HFF-Myc (cell line): Measurements from ENCODE around the gene SOWAHB.

Experiments used
- DNase-seq: peaks from one replicate; pipeline ENCODE4 v3.0.0-alpha.2; 2011; ENCODE audit warnings: low read depth; ENCODE audit errors: extremely low read depth
- H3K4me3 ChIP-seq: replicated peaks from 2 replicates; pipeline ENCODE4 v1.5.1; 2011; ENCODE audit warnings: low read depth, mild to moderate bottlenecking, control low read depth, low read length
- TF ChIP-seq, protein P1 (sequence below): IDR thresholded peaks from 2 replicates; pipeline ENCODE4 v1.5.1; 2012; ENCODE audit warnings: mild to moderate bottlenecking, low read depth, low read length, control low read depth; ENCODE audit errors: missing control alignments

SOWAHB gene

DNA sequence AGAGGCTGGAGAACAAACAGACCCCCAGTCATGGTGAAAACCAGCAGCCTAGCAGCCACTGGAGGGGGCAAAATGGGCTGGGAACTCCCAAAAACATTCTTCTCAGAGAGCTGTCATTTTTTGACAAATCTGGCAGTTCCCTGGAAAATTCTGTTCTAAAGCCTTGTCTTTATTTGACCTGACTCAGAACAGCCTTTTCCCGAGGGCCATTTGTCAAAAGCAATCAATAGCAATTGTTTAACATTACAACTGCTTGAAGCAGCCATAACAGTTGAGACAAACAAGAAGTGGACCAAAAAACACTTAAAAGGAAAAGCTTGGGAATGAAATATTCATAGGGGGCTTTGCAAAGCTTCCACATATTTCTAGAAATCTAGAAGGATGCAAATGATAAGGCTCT, 39.6 kb downstream of the SOWAHB start:
- TF ChIP-seq, protein P1, sequence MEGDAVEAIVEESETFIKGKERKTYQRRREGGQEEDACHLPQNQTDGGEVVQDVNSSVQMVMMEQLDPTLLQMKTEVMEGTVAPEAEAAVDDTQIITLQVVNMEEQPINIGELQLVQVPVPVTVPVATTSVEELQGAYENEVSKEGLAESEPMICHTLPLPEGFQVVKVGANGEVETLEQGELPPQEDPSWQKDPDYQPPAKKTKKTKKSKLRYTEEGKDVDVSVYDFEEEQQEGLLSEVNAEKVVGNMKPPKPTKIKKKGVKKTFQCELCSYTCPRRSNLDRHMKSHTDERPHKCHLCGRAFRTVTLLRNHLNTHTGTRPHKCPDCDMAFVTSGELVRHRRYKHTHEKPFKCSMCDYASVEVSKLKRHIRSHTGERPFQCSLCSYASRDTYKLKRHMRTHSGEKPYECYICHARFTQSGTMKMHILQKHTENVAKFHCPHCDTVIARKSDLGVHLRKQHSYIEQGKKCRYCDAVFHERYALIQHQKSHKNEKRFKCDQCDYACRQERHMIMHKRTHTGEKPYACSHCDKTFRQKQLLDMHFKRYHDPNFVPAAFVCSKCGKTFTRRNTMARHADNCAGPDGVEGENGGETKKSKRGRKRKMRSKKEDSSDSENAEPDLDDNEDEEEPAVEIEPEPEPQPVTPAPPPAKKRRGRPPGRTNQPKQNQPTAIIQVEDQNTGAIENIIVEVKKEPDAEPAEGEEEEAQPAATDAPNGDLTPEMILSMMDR = no peak
- DNase-seq = no peak
- no peak overlapping the region for H3K4me3 ChIP-seq

DNA sequence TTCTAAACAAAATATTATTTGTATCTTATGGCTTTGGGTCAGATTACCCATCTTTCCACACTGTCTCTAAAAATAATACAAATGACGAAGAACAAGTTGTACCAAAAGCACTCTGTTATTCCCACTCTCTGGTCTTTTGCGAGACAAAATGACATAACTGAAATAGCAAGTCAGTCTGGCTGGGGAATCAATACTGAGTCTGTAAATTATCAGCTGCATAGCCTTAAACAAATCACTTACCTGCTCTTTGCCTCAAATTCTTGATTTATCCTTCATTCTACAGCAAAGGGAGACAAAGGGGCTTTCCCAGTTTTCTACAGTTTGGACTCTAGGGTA, 40.9 kb downstream of the SOWAHB start:
- H3K4me3 ChIP-seq = no peak overlapping the region
- TF ChIP-seq, protein P1 = no peak
- no peak for DNase-seq

DNA sequence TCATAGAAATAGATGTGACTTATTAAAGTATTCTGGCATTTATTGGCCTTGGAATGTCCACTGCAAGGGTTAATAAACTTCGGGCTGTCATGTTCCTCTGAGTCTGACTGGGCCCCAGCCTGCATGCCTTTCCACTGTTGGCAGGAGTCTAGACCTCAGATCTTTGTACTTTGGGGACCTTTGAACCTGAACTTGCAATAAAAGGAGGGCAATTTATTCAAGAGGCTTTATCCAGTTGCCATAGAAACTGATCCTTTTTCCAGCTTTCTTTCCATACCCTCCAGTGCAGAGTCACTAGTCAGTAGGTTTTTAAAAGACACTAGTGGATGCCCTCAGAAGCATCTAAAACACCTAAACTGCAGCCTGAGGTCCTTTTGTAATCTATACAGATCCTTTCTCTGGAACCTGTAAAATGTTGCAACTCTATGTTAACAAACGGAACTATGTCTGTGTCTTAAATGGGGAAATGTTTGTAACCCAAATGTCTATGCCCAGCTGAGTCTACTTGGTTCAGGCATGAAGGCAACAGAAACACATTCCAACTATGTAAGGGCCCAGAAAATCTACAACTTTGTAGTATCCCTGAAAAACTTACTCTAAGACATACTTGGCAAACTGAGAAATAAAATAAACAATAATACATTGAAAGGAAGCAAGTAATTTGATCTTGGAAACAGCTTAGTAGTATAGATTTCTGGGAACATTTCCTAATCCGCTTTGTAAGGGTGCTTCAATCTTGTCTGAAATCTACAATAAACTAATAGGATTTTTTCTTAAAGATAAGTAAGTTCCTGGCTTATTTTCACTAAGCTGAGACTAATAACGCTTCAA, 41.5 kb downstream of the SOWAHB start:
- no peak overlapping the region for H3K4me3 ChIP-seq
- peak; percentile 29 for DNase-seq
- TF ChIP-seq, protein P1 = no peak

DNA sequence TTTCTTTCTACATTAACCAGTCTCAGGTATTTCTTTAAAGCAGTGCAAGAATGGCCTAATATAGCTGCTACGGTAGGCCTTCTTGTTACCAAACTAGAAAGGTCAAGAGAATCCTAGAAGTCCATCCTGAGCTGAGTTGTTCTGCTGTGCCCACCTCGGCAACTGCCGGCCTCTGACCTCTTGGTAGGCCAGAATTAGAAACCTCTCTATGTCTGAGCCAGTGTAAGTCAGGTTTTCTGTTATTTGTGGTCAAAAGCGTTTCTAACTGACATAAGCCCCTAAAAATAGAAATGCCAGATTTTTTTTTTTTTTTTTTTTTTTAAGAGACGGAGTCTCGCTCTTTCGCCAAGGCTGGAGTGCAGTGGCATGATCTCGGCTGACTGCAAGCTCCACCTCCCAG, 43.1 kb downstream of the SOWAHB start:
- TF ChIP-seq, protein P1 = no peak
- H3K4me3 ChIP-seq = no peak overlapping the region
- no peak for DNase-seq

DNA sequence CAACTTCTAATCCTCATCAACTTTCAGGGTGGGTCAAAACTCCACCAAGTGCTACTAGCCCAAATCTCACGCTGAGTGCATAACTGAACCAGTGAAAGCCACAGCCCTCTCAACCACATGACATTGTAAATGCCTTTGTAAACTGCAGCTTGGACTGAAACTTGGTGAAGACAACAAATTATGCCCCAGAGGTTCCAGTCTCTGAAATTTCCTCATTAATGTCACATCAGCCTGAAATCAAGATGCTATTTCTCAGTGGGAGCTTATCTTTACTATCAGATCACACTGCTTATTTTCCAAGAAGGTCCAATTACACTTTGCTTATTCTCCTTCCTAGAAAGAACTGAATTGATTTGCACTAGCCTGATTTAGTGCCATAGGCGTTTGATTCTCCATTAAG, 46.6 kb downstream of the SOWAHB start:
- TF ChIP-seq, protein P1 = no peak
- no peak overlapping the region for H3K4me3 ChIP-seq
- DNase-seq = no peak

DNA sequence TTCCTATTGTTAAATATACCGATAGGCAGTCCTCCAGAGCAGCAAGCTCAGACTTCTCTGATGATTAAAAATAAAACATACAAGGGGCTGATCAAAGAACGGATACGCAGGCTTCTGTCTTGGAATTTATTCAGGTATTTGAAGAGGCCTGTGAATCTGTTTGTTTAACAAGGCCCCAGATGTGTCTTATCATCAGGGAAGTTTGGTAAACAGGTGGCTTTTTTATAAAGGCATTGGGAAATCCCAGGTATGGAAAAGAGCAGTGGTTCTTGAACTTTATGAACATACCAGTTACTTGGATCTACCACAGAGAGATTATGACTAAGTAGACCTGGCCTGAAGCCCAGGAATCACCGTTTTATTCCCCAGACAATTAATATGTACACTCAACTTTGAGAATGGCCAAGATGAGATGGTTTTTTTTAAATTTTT, 47.9 kb downstream of the SOWAHB start:
- TF ChIP-seq, protein P1 = no peak
- DNase-seq = peak; percentile 75

More for the DNA sequence above, 47.9 kb downstream of the SOWAHB start:
- no peak overlapping the region for H3K4me3 ChIP-seq
